Activated CD4-positive, alpha-beta memory T cell treated with anti-CD3 and anti-CD28 coated beads for 36 hours (primary cell): Measurements from ENCODE around the gene JAZF1. TPM values are rescaled to one million over a fixed set of nuclear protein-coding genes. Genes with fewer than 3 reads are reported as not detected.
A peak's percentile ranks its signal among the peaks of the same experiment; 100 is the strongest.

Source experiments
- CTCF ChIA-PET: fragments of 350-600 bp; sonication (Branson Sonifier 250); formaldehyde crosslinking; loops from one replicate; lab custom pipeline; 2021; ENCODE audit warnings: antibody characterized with exemption, inconsistent platforms; lab: Charles Lee
- POLR2A ChIA-PET: fragments of 350-600 bp; sonication (Branson Sonifier 250); formaldehyde crosslinking; loops from one replicate; lab custom pipeline; 2021; ENCODE audit warnings: antibody characterized with exemption; lab: Charles Lee
- DNase-seq: peaks from one replicate; pipeline ENCODE4 v3.0.0-alpha.2; 2020
- H3K27ac Mint-ChIP-seq: one replicate; pipeline ENCODE4 v1.8.0; 2021; ENCODE audit warnings: mixed read lengths
- H3K27me3 Mint-ChIP-seq: one replicate; pipeline ENCODE4 v1.8.0; 2021; ENCODE audit warnings: mixed read lengths
- H3K36me3 Mint-ChIP-seq: one replicate; pipeline ENCODE4 v1.8.0; 2021; ENCODE audit warnings: mixed read lengths
- H3K4me1 Mint-ChIP-seq: one replicate; pipeline ENCODE4 v1.8.0; 2021; ENCODE audit warnings: low read depth, mixed read lengths
- H3K4me3 Mint-ChIP-seq: one replicate; pipeline ENCODE4 v1.8.0; 2021; ENCODE audit warnings: mild to moderate bottlenecking, mixed read lengths
- H3K9me3 Mint-ChIP-seq: one replicate; pipeline ENCODE4 v1.8.0; 2021; ENCODE audit warnings: mixed read lengths
- intact Hi-C: fragments of 100-400 bp; cut with micrococcal nuclease; formaldehyde crosslinking; loops from one replicate; pipeline ENCODE4 v1.15.1; 2023
- total RNA-seq, 2 experiments: library from RNA; stranded (reverse); gene quantifications; one replicate each; pipeline ENCODE4 v1.2.3, GENCODE V29; 2021

Gene JAZF1
- total RNA-seq, 2 experiments from 2014 or later, result 3.8 to 4.3 TPM

- Mint-ChIP-seq H3K27ac (no peak overlapping the region), H3K4me1 (peaks cover 3% of the 10 kb centered on the region)
- CTCF ChIA-PET, result interaction anchor here (1.5 kb wide), 1 partner anchor 15 kb away, joined by 3 read pairs; no protein-coding TSS in a partner anchor
These were observed 68.1 kb downstream of the JAZF1 start for GRCh38 chr7:28112467-28112866.

DNA sequence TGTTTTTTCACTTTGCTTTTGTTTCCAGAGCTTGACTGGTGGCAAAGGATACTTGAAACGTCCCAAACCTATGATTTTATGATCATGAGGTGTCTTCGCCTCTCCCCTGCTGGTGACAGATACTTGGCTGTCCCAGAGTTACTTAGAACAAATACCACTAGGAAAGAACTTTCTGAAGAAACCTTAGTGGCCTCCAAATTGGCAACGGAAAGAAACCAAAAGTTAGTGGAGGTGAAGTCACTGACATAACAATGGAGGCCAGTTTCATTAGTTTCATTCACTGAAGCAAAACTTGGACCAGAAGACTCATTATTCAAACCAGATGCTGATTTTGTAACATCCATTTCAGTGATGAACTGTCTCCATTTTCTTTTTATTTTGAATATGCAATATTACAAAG lies 68.6 kb downstream of the JAZF1 start:
- Mint-ChIP-seq H3K4me3 (no peak overlapping the region), H3K27me3 (no peaks in the 10 kb centered on the region), H3K9me3 (no peaks in the 10 kb centered on the region), H3K4me1 (peaks cover 3% of the 10 kb centered on the region), H3K27ac (no peak overlapping the region), H3K36me3 (peaks cover 1% of the 10 kb centered on the region)
- intact Hi-C loops, result no loop called here
- DNase-seq, result no peak
- CTCF ChIA-PET, result no interaction called here
- POLR2A ChIA-PET, result no interaction called here

More at GRCh38 chr7:28112467-28112866, 68.1 kb downstream of the JAZF1 start:
- H3K36me3 Mint-ChIP-seq, result peaks cover 1% of the 10 kb centered on the region
- H3K9me3 Mint-ChIP-seq, result no peaks in the 10 kb centered on the region
- no peaks in the 10 kb centered on the region for H3K27me3 Mint-ChIP-seq
- DNase-seq, result no peak
- no peak overlapping the region for H3K4me3 Mint-ChIP-seq
- POLR2A ChIA-PET, result no interaction called here
- intact Hi-C loops, result no loop called here

- H3K4me3 Mint-ChIP-seq, result no peak overlapping the region
- intact Hi-C loops, result no loop called here
- POLR2A ChIA-PET, result no interaction called here
- no peak for DNase-seq
- CTCF ChIA-PET, result no interaction called here
- no peaks in the 10 kb centered on the region for H3K9me3 Mint-ChIP-seq
- H3K4me1 Mint-ChIP-seq, result peaks cover 3% of the 10 kb centered on the region
- H3K27ac Mint-ChIP-seq, result no peak overlapping the region
- no peaks in the 10 kb centered on the region for H3K27me3 Mint-ChIP-seq
- peaks cover 1% of the 10 kb centered on the region for H3K36me3 Mint-ChIP-seq
These were observed 70.1 kb downstream of the JAZF1 start for GRCh38 chr7:28110427-28111012.

- intact Hi-C loops, result no loop called here
- CTCF ChIA-PET, result no interaction called here
- no peak overlapping the region for H3K4me3 Mint-ChIP-seq
- no peaks in the 10 kb centered on the region for H3K9me3 Mint-ChIP-seq
- no peak for DNase-seq
- peaks cover 3% of the 10 kb centered on the region for H3K4me1 Mint-ChIP-seq
- H3K27ac Mint-ChIP-seq, result no peak overlapping the region
- POLR2A ChIA-PET, result no interaction called here
- H3K36me3 Mint-ChIP-seq, result peaks cover 1% of the 10 kb centered on the region
- H3K27me3 Mint-ChIP-seq, result no peaks in the 10 kb centered on the region
These were observed 71.8 kb downstream of the JAZF1 start for GRCh38 chr7:28108747-28109146.

DNA sequence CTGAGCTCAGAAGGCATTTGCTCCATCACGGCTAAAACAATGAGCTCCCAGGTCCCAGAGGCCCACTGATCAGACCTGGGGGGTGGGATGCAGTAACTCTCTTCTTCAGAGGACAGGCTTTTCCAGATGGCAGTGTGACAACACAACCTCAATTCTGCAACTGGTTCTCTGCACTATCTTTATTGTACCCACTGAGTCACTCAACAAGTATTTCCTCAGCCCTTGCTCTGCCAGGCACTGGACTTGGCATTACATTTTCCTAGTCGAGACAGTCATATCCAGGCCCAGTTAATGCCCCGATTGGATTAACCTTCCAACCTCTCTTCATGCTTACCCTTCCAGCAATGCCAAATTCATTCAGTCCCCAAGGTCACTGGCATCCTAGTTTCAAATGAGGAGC lies 72.6 kb downstream of the JAZF1 start:
- intact Hi-C loops, result no loop called here
- Mint-ChIP-seq H3K4me3 (no peak overlapping the region), H3K4me1 (peaks cover 3% of the 10 kb centered on the region), H3K27me3 (no peaks in the 10 kb centered on the region), H3K9me3 (no peaks in the 10 kb centered on the region), H3K27ac (no peak overlapping the region), H3K36me3 (peaks cover 1% of the 10 kb centered on the region)
- CTCF ChIA-PET, result interaction anchor here (0.6 to 2.2 kb wide), 2 partner anchors 12 to 15 kb away, joined by 3 to 7 read pairs; no protein-coding TSS in a partner anchor
- POLR2A ChIA-PET, result no interaction called here
- no peak for DNase-seq

GRCh38 chr7:28106321-28106829 lies 74.2 kb downstream of the JAZF1 start:
- intact Hi-C loops, result no loop called here
- Mint-ChIP-seq H3K4me1 (peaks cover 3% of the 10 kb centered on the region), H3K36me3 (peaks cover 1% of the 10 kb centered on the region), H3K4me3 (no peak overlapping the region), H3K9me3 (no peaks in the 10 kb centered on the region), H3K27me3 (no peaks in the 10 kb centered on the region), H3K27ac (no peak overlapping the region)
- POLR2A ChIA-PET, result no interaction called here
- DNase-seq, result no peak
- CTCF ChIA-PET, result interaction anchor here (1.8 to 2.2 kb wide), 2 partner anchors 10 to 13 kb away, joined by 7 to 10 read pairs; no protein-coding TSS in a partner anchor

DNA sequence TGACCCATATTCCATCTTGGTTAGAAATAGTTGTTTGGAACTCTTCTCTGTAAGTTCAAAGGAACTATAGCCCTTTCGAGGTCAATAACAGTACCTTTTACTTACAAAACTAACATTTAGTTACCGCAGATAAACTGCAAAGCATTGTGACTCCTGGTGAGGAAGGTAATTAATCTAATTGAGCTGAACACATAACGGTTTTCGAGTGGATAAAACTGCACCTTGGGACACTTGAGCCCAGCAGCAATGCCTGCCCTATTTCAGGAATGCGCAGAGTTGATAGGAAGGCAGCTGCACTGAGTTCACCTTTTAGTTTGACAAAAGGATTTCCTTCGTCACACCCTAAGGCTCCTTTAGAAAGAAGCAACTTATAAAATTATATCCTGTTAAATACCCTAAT lies 75.4 kb downstream of the JAZF1 start:
- peaks cover 1% of the 10 kb centered on the region for H3K36me3 Mint-ChIP-seq
- intact Hi-C loops, result no loop called here
- DNase-seq, result no peak
- H3K27me3 Mint-ChIP-seq, result no peaks in the 10 kb centered on the region
- H3K4me1 Mint-ChIP-seq, result peaks cover 3% of the 10 kb centered on the region
- H3K27ac Mint-ChIP-seq, result no peak overlapping the region
- ChIA-PET POLR2A (no interaction called here), CTCF (interaction anchor here (1.8 kb wide), 1 partner anchor 9 kb away, joined by 10 read pairs; no protein-coding TSS in a partner anchor)
- H3K9me3 Mint-ChIP-seq, result no peaks in the 10 kb centered on the region
- H3K4me3 Mint-ChIP-seq, result no peak overlapping the region

DNA sequence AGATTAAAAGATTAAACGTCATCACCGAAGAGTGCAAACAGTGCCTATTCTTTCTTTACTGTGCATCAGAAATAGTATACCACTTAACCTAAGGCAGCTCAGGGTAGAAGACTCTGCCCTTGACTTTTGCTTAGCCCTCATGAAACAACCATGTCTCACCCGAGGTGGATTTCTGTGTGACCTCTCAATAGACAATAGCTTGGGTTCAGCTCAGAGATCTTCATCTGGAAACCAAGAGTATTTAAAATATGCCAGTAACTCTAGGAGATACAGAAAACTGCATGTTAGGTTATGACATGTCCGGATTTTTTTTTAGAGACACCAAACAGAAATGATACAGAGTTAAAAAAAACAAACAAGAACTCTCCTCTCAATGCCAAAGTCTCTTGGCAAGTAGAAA lies 75.8 kb downstream of the JAZF1 start:
- Mint-ChIP-seq H3K4me3 (no peak overlapping the region), H3K27me3 (no peaks in the 10 kb centered on the region), H3K36me3 (peaks cover 1% of the 10 kb centered on the region), H3K9me3 (no peaks in the 10 kb centered on the region), H3K4me1 (peaks cover 3% of the 10 kb centered on the region), H3K27ac (no peak overlapping the region)
- CTCF ChIA-PET, result no interaction called here
- DNase-seq, result no peak
- POLR2A ChIA-PET, result no interaction called here
- intact Hi-C loops, result no loop called here

DNA sequence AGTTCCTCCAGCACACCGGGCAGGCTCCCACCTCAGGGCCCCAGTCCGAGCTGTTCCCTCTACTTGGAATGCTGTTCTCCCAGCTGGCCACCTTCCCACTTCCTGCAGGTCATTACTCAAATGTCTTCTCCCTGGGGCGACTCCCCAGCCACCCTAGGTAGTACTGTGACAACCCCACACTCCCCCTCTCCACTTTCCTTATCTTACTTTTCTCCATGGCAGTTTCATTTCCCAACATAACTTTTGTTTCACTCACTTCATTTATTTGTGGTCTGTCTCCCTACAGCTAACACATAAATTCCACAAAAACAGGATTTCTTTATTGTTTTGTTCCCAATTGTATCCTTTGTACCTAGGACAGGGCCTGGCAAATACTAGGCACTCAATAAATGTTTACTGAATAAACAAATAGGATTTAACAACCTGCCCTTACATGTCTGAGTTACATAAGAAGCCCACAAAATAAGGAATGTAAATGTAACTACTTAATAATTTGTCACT lies 76.5 kb downstream of the JAZF1 start:
- H3K4me3 Mint-ChIP-seq, result no peak overlapping the region
- H3K27me3 Mint-ChIP-seq, result no peaks in the 10 kb centered on the region
- POLR2A ChIA-PET, result no interaction called here
- DNase-seq, result no peak
- intact Hi-C loops, result no loop called here
- H3K27ac Mint-ChIP-seq, result no peak overlapping the region
- CTCF ChIA-PET, result no interaction called here
- peaks cover 1% of the 10 kb centered on the region for H3K36me3 Mint-ChIP-seq
- H3K4me1 Mint-ChIP-seq, result peaks cover 3% of the 10 kb centered on the region
- no peaks in the 10 kb centered on the region for H3K9me3 Mint-ChIP-seq

DNA sequence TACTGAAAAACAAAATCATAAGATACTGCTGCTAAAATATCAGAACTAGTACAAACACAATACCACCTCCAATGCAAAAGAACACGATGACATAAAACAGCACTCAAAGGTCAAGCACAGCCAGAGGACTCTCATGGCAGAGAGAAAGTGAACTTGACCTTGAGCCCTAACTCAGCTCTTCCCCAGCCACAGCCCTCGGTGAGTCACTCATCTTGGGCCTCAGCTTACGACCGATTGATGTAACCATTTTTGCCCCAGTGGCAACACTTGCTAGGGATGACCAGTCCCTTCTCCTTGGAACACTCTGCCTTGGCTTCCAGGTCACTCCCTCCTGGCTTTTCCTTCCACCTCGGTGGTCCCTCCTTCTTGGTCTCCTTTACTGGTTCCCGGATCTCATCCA lies 77.8 kb downstream of the JAZF1 start:
- intact Hi-C loops, result no loop called here
- H3K9me3 Mint-ChIP-seq, result no peaks in the 10 kb centered on the region
- H3K4me3 Mint-ChIP-seq, result no peak overlapping the region
- H3K36me3 Mint-ChIP-seq, result no peaks in the 10 kb centered on the region
- DNase-seq, result no peak
- no peak overlapping the region for H3K27ac Mint-ChIP-seq
- POLR2A ChIA-PET, result no interaction called here
- no peaks in the 10 kb centered on the region for H3K27me3 Mint-ChIP-seq
- CTCF ChIA-PET, result no interaction called here
- no peaks in the 10 kb centered on the region for H3K4me1 Mint-ChIP-seq

GRCh38 chr7:28096713-28097112 lies 83.9 kb downstream of the JAZF1 start:
- ChIA-PET CTCF (interaction anchor here (0.5 to 6.8 kb wide), 39 partner anchors 9 to 1137 kb away, joined by 3 to 76 read pairs (median 4); no protein-coding TSS in a partner anchor), POLR2A (no interaction called here)
- Mint-ChIP-seq H3K9me3 (no peaks in the 10 kb centered on the region), H3K4me3 (no peak overlapping the region), H3K36me3 (no peaks in the 10 kb centered on the region), H3K4me1 (peaks cover 5% of the 10 kb centered on the region), H3K27me3 (no peaks in the 10 kb centered on the region), H3K27ac (no peak overlapping the region)
- peak; percentile 42 for DNase-seq
- intact Hi-C loops, result loop anchor here (1.0 to 10.0 kb wide), 3 partner anchors 34 to 900 kb away; no protein-coding TSS in a partner anchor

DNA sequence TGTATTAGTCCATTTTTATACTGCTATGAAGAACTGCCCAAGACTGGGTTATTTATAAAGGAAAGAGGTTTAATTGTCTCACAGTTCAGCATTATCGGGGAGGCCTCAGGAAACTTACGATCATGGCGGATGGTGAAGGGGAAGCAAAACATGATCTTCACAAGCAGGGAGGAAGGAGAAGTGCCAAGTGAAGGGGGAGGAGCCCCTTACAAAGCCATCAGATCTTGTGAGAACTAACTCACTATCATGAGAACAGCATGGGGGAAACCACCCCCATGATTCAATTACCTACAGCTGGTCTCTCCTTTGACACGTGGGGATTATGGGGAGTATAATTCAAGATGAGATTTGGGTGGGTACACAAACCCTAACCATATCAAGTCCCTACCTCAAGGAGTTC lies 85.4 kb downstream of the JAZF1 start:
- intact Hi-C loops, result loop anchor here (10.0 kb wide), 1 partner anchor 170 kb away; no protein-coding TSS in a partner anchor
- ChIA-PET CTCF (interaction anchor here (1.0 to 6.8 kb wide), 10 partner anchors 9 to 899 kb away, joined by 3 to 76 read pairs (median 12); no protein-coding TSS in a partner anchor), POLR2A (no interaction called here)
- DNase-seq, result no peak
- no peak overlapping the region for H3K4me3 Mint-ChIP-seq
- no peaks in the 10 kb centered on the region for H3K27me3 Mint-ChIP-seq
- no peaks in the 10 kb centered on the region for H3K36me3 Mint-ChIP-seq
- peaks cover 5% of the 10 kb centered on the region for H3K4me1 Mint-ChIP-seq
- H3K27ac Mint-ChIP-seq, result no peak overlapping the region
- H3K9me3 Mint-ChIP-seq, result no peaks in the 10 kb centered on the region
